ENCODE data around the gene ANP32A.

DNA sequence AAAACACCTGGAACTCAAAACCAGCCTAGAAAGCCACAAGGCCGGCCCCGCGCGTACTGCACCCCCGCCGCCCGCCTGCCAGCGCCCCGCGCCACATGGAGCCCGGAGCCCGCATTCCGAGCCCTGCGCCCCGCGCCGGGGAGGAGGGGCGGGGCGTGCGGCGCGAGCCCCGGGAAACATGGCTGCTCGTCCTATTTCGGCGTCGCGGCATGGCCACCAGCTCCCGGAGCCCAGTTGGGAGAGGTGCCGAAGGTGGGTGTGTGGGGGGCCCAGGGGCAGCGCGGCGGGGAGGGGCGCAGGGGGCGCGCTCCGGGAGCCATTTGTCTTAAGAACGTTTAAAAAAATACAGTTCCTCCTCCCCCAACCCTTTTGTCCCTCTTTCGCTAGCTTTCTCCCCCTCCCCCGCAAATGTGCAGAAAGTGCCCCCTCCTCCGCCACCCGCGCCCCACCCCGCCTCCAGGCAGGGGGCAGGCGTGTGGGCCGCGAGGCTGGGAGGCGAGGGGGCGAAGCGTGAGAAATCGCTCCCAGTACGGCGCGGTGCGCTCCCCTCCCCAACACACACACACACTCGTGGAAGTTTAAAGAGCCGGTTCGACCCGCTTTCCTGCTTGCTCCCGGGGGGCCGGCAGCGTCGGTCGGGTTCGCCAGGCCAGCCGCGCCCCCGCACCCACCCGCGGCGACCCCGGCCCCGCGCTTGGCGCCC, 2.5 kb downstream of the ANP32A start:
- TF ChIP-seq POLR2A (IDR thresholded peaks at IDR 0.05): peak in 1 of 2 donors; percentile 42
- TF ChIP-seq, protein P1, sequence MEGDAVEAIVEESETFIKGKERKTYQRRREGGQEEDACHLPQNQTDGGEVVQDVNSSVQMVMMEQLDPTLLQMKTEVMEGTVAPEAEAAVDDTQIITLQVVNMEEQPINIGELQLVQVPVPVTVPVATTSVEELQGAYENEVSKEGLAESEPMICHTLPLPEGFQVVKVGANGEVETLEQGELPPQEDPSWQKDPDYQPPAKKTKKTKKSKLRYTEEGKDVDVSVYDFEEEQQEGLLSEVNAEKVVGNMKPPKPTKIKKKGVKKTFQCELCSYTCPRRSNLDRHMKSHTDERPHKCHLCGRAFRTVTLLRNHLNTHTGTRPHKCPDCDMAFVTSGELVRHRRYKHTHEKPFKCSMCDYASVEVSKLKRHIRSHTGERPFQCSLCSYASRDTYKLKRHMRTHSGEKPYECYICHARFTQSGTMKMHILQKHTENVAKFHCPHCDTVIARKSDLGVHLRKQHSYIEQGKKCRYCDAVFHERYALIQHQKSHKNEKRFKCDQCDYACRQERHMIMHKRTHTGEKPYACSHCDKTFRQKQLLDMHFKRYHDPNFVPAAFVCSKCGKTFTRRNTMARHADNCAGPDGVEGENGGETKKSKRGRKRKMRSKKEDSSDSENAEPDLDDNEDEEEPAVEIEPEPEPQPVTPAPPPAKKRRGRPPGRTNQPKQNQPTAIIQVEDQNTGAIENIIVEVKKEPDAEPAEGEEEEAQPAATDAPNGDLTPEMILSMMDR (IDR thresholded peaks at IDR 0.05): peak in 1 of 5 experiments; percentile 5
